NCI-H510A (cell line): Measurements from ENCODE around the gene CHST6.
"Not testable (repeated sequence)": the region's sequence is repeated elsewhere in the genome, so short reads cannot be mapped to it uniquely, and the experiment has no call there.

ENCODE experiments used
- DNase-seq: peaks from one replicate; lab custom pipeline; 2025; lab: John Stamatoyannopoulos, UW

The CHST6 gene

GRCh38 chr16:75433732-75434413 is 61.4 kb downstream of the CHST6 start:
- peak; percentile 49 for DNase-seq

GRCh38 chr16:75432828-75433731 is 62.2 kb downstream of the CHST6 start, which contains the start of gene CFDP1:
Gene CFDP1 (minus strand): TSS chr16:75433503. CDS start chr16:75433352, 151 bp downstream.
- DNase-seq, result peak; percentile 69

GRCh38 chr16:75429621-75430403 is 65.4 kb downstream of the CHST6 start:
- DNase-seq, result no peak

GRCh38 chr16:75426524-75426923 is 68.7 kb downstream of the CHST6 start:
- not testable (repeated sequence) for DNase-seq

GRCh38 chr16:75424105-75424762 is 71.0 kb downstream of the CHST6 start:
- DNase-seq, result not testable (repeated sequence)

- DNase-seq, result no peak
Measured at GRCh38 chr16:75423723-75424104, 71.5 kb downstream of the CHST6 start.
